22Rv1 (cell line): Measurements from ENCODE around the gene TWSG1.

Experiments used
- H3K27ac ChIP-seq: fragments of 450-650 bp; 2 replicates; pipeline ENCODE4 v1.5.1; 2017
- ZFX ChIP-seq: fragments of 450-650 bp; IDR thresholded peaks from 2 replicates; pipeline ENCODE4 v1.6.1; 2017; ENCODE audit warnings: antibody characterized with exemption, borderline replicate concordance
- TF ChIP-seq, protein P1 (sequence below): fragments of 450-650 bp; IDR thresholded peaks from 2 replicates; pipeline ENCODE4 v1.5.1; 2017; ENCODE audit warnings: mild to moderate bottlenecking

TWSG1 gene

DNA sequence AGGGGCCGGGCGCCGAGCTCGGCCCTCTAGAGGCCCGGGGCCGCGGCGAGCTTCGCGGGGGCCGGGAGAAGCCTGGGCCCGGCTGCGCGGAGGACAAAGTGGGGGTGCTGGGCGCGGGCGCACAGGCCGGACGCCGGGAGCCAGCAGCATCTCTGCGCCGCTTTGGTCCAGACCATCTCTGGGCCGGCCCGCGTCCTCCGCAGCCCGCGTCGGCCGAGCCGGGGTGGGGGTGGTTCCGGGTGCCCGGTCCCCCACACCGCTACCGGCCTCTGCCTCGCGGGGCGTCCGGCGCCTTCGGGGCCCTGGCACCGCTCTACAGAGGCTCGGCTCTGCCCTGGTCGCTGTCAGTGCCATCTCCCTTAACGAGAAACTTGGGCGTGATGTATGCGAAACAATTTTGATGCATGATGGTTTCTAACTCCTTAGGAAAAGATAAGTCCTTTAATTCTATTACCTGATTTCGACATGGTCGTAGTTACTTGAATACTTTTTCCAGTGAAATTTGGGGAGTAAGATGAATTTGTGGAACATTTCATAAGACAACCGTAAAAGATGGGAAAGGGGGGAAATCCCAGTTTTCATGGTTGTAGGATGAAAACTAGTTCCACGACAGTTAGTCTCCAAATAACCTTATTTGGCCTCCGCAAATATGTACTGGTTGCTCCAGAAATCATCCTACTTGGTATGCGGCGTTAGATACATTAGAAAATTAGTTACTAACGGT lies 562 bp downstream of the TWSG1 start:
- no peak for TF ChIP-seq ZFX
- TF ChIP-seq, protein P1, sequence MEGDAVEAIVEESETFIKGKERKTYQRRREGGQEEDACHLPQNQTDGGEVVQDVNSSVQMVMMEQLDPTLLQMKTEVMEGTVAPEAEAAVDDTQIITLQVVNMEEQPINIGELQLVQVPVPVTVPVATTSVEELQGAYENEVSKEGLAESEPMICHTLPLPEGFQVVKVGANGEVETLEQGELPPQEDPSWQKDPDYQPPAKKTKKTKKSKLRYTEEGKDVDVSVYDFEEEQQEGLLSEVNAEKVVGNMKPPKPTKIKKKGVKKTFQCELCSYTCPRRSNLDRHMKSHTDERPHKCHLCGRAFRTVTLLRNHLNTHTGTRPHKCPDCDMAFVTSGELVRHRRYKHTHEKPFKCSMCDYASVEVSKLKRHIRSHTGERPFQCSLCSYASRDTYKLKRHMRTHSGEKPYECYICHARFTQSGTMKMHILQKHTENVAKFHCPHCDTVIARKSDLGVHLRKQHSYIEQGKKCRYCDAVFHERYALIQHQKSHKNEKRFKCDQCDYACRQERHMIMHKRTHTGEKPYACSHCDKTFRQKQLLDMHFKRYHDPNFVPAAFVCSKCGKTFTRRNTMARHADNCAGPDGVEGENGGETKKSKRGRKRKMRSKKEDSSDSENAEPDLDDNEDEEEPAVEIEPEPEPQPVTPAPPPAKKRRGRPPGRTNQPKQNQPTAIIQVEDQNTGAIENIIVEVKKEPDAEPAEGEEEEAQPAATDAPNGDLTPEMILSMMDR, result no peak; the same call in 1 of the 2 replicates
- H3K27ac ChIP-seq, result peak overlapping the region; percentile 65

DNA sequence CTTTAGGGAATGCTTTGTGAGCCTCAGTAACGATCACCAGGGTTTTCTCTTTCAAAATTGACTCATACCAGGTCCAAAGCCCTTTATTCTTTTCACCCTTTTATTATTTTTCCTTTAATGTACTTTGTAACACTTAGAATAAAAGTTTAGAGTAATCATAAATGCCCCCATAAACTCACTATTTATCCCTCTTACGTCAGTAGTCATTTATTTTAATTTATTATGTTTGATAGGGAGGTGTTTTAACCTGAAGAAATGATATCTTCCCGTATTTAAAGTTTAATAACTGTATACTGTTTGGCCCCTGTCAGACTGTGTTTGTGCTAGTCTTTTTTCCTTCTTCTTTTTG lies 1.1 kb downstream of the TWSG1 start:
- TF ChIP-seq ZFX, result no peak
- TF ChIP-seq, protein P1, result no peak
- H3K27ac ChIP-seq, result no peak overlapping the region

DNA sequence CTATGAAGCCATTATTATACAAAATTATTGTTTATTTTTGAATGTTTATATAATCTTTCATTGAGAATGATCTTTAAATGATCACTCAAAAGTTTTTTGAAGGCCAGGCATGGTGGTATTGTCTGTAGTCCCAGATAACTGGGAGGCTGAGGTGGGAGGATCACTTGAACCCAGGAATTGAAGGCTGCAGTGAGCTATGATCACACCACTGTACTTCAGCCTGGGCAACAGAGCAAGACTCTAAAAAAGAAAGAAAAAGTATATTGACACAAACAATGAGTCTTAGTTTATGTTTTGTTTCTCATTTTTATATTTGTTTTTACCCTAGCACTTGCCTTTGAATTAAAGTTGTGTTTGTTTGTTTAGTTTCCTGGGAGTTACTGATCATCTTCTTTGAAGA lies 2.3 kb downstream of the TWSG1 start:
- no peak overlapping the region for H3K27ac ChIP-seq
- TF ChIP-seq ZFX, result no peak

DNA sequence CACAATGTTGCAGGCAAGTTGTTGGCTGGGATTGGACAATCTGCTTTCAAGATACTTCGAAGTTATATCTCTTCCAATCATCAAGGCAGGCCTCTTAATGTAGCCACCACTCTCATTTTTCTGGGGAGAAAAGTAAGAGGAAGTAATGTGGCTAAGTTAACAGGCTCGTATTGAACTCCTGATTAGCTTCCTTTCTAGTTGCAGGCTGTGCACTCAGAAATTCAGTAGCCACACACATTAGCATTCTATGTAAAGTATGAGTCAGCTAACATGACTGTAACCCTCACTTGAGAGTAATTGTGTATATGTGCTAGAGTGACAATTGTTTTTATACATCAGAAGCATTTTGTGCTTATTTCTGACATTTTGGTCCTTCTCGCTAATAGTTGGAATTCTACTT lies 3.3 kb downstream of the TWSG1 start:
- H3K27ac ChIP-seq, result no peak overlapping the region
- no peak for TF ChIP-seq ZFX
- TF ChIP-seq, protein P1, result no peak

DNA sequence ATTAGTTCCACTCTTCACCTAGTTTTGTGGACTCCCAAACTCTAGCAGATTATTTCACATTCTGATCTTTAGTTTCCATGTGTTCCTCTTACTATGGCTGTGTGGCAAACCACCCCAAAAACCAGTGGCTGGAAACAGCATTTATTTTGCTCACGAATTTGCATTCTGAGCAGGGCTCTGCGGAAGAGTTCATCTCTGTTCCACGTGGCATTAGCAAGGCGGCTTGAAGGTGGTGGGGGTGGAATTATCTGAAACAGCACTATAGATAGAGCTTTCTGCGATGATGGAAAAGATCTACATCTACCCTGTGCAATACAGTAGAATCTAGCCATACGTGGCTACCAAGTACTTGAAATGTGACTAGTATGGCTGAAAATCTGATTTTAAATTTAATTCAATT lies 5.9 kb downstream of the TWSG1 start:
- no peak overlapping the region for H3K27ac ChIP-seq
- TF ChIP-seq ZFX, result no peak
- TF ChIP-seq, protein P1, result no peak

DNA sequence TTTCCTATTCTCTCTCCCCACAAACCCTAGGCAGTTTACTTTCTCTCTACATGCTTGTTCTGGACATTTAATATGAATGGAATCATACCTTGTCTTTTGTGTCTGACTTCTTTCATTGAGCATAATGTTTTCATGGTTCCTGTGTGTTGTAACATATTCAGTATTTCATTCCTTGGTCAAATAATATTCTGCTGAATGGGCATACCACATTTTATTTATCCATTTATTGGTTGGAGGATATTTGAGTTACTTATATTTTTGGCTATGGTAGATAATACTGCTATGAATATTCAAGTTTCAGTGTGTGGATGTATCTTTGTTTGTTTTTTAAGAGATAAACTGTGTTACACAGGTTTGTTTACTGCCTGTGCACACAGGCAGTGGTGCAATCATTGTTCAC lies 9.0 kb downstream of the TWSG1 start:
- H3K27ac ChIP-seq, result no peak overlapping the region
- TF ChIP-seq, protein P1, result no peak
- TF ChIP-seq ZFX, result no peak

DNA sequence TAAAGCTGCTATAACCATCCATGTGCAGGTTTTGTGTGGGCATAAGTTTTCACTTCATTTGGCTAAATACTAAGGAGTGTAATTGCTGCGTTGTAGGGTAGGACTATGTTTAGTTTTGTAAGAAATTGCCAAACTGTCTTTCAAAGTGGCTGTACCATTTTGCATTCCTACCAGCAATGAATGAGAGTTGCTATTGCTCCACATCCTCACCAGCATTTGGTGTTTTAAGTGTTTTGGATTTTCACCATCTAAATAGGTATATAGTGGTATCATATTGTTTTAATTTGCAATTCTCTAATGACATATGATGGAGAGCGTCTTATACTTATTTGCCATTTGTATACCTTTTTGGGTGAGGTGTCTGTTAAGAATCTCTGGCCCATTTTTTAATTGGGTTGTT lies 12.2 kb downstream of the TWSG1 start:
- H3K27ac ChIP-seq, result no peak overlapping the region
- TF ChIP-seq ZFX, result no peak
- TF ChIP-seq, protein P1, result no peak
